Retinal pigment epithelial cell (primary cell): ENCODE results near the gene MAP6.

Source experiments
- DNase-seq: peaks from one replicate; pipeline ENCODE4 v3.0.0-alpha.2; 2010; ENCODE audit warnings: low read depth
- H3K4me3 ChIP-seq: 2 replicates; pipeline ENCODE4 v1.5.1; 2011; ENCODE audit warnings: mild to moderate bottlenecking, low read length, control low read depth, moderate library complexity
- TF ChIP-seq, protein P1 (sequence below): conservative IDR thresholded peaks from 2 replicates; pipeline ENCODE4 v1.5.1; 2011; ENCODE audit warnings: low read depth, low read length, control low read depth, inconsistent platforms

MAP6 gene

DNA sequence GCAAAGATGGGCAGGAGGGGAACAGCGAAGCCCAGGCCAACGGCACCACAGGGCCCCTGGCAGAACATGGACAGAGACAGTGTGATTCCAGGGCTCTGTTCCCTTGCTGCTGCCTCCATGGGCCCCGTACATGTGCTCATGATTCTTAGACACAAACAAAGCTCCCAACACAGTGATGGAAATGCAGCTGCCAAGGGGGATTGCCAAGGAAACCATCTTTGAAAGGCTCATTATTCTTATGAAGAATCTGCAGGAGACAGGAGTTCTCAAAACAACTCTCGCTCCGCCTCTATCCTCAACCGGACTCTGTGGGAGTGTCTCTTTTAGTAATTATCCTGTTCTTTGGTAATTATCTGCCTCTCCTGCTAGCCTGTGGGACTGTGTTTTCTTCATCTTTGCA, 74.6 kb downstream of the MAP6 start:
- no peak overlapping the region for H3K4me3 ChIP-seq
- no peak for DNase-seq
- TF ChIP-seq, protein P1, sequence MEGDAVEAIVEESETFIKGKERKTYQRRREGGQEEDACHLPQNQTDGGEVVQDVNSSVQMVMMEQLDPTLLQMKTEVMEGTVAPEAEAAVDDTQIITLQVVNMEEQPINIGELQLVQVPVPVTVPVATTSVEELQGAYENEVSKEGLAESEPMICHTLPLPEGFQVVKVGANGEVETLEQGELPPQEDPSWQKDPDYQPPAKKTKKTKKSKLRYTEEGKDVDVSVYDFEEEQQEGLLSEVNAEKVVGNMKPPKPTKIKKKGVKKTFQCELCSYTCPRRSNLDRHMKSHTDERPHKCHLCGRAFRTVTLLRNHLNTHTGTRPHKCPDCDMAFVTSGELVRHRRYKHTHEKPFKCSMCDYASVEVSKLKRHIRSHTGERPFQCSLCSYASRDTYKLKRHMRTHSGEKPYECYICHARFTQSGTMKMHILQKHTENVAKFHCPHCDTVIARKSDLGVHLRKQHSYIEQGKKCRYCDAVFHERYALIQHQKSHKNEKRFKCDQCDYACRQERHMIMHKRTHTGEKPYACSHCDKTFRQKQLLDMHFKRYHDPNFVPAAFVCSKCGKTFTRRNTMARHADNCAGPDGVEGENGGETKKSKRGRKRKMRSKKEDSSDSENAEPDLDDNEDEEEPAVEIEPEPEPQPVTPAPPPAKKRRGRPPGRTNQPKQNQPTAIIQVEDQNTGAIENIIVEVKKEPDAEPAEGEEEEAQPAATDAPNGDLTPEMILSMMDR, result no peak

DNA sequence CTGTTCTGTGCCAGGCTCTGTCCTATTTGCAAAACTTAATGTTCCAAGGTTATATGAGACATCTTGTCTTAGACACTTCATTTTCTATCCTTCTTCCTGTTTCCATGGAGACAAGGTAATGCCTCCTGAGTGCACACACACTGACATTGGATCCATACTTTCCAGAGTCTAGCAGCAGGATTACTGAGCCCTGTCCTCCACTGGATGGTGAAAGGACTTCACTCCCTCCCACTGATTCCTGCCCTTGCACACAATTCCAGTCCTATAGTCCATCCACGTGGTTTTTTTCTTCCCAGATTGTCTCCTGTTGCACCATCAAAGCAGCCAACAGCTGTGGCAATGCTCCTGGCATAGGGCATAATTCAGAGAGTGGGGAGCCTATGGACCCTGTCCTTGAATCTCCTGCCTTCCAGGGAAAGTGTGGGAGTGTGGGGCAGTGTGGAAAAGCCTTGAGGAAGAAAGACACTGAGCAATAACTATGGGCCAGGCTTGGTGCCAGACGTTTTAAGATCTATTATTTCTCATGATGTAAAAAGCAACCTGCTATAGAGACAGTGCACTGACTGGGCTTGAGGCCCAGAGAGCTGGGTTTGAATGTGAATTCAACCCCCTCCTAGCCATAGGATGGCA, 75.4 kb downstream of the MAP6 start:
- H3K4me3 ChIP-seq, result no peak overlapping the region
- TF ChIP-seq, protein P1, result no peak
- no peak for DNase-seq

DNA sequence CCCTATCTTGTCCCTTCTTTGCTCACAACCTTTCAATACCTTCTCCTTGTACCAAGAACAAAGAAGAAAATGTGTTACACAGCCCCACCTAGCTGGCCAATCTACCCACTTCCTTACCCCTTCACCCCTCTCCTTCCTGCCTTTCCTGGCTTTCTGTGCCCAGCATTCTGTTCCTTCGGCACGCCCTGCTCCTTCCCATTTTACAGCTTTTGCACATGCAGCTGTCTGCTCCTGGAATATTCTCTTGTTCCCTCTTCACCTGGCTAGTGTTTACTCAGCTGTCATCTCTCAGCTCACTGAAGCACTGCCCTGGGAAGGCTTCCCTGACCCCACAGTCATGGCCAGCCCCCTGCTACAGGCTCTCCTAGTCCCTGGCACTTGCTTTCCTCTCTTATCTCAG, 76.1 kb downstream of the MAP6 start:
- TF ChIP-seq, protein P1, result no peak

DNA sequence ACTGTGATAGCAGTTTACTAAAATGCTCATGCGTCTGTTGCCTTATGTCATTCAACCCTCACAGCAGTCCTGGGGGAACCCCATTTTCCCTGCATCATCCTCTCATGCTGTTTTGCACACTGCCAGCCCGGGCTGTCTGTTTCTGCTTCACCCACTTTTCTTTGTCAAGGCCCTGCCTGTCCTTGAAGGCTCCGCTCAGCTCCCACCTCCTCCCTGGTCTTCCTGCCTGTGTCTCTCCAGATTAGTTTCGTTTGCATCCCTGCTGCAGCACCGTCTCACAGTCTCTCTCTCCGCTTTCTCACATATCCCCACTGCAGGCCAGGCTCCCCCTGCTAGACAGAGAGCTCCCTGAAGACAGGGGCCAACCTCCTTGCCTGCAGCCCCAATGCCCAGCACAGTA, 76.9 kb downstream of the MAP6 start:
- DNase-seq, result no peak
- no peak overlapping the region for H3K4me3 ChIP-seq
- TF ChIP-seq, protein P1, result no peak

More for the DNA sequence above, 76.1 kb downstream of the MAP6 start:
- no peak overlapping the region for H3K4me3 ChIP-seq
- DNase-seq, result no peak

DNA sequence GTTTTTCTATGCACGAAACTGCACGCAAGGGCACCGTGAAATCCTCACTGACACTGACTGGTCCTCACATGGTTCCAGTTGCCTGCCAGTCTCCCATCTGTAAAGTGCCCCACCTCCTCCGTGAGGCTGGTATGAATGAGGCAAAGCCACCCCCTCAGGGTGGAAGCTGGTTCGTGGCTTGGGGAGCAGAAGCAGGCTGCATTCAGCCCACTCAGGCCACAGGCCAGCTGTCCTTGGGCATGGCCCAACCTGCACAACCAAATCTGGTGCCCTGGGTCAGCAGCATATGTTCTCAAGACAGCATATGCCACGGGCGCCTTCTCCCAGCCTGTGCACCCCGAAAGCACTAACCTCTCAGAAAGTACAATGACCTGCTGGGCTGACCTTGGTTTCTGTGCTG, 77.5 kb downstream of the MAP6 start:
- TF ChIP-seq, protein P1, result no peak
- H3K4me3 ChIP-seq, result no peak overlapping the region
- DNase-seq, result no peak

DNA sequence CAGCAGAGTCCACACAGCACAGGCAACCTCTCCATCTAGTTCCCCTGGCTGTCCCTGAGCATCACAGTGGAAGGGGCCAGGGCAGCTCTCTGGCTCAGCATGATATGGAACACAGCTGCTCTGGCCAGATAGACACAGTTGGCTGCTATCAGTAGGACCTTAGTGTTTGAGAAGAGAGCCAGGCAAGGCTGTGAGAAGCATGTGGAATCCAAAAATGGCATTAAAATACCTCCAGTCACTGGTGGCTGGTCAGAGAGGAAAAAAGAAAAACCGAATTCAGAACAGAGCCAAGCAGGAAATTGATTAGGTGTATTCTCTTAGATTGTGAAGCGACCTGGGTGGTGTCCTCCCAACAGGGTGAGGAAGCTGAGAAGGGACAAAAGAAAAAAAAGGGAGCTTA, 78.9 kb downstream of the MAP6 start:
- H3K4me3 ChIP-seq, result no peak overlapping the region
- TF ChIP-seq, protein P1, result no peak
- no peak for DNase-seq

DNA sequence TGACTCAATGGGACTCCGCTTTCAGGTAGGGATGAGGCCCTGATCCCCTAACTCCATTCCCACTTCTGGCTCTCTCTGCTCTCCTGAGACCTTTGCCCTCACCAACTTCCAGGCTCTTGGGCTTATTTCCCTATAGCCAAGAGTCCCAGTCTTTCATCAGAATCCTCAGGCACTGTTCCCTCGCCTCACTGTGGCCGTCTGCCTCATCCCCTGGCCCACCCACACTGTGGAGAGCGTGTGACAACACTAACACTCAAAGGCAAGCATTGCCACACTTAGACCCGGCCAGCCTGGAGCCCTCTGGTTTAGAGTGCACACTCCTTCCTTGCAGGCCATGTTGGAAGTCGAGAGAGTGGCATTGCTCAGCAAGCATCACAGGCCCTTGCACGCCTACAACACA, 79.8 kb downstream of the MAP6 start:
- no peak overlapping the region for H3K4me3 ChIP-seq
- TF ChIP-seq, protein P1, result no peak
- DNase-seq, result no peak
